Keratinocyte (primary cell): ENCODE measurements around the gene GNAL.
"Not testable (repeated sequence)": the region's sequence is repeated elsewhere in the genome, so short reads cannot be mapped to it uniquely, and the experiment has no call there.

Source experiments
- CTCF ChIP-seq, 3 experiments: IDR thresholded peaks in 1 of 3; conservative IDR thresholded peaks in 1 of 3; optimal IDR thresholded peaks in 1 of 3; 2 replicates in 2 of 3; 3 replicates in 1 of 3; pipeline versions ENCODE3 to v1.5.1; 2011; ENCODE audit warnings: low read length in 3 of 3, mild to moderate bottlenecking in 3 of 3, moderate library complexity in 2 of 3, control low read depth in 1 of 3, inconsistent platforms in 1 of 3; ENCODE audit not compliant: insufficient read depth in 2 of 3; ENCODE audit errors: extremely low read depth in 1 of 3
- EZH2 ChIP-seq: IDR thresholded peaks from one replicate; pipeline ENCODE4 v1.6.1; 2012; ENCODE audit warnings: inconsistent platforms, mild to moderate bottlenecking, low read length, moderate library complexity

GRCh38 chr18:11647310-11647709 is 41.8 kb upstream of the GNAL start:
- TF ChIP-seq CTCF (optimal IDR thresholded peaks at IDR 0.05 in 1 of 3, IDR thresholded peaks at IDR 0.05 in 1 of 3, conservative IDR thresholded peaks at IDR 0.05 in 1 of 3; ENCODE audit: extremely low read depth in 1 of 3, insufficient read depth in 2 of 3, low read length in 3 of 3); EZH2: not testable (repeated sequence)
